ENCODE measurements around the gene ATP11C.
"Not testable (repeated sequence)": the region's sequence is repeated elsewhere in the genome, so short reads cannot be mapped to it uniquely, and the experiment has no call there.

ATP11C gene

GRCh38 chrX:139921142-139921541, 11.7 kb downstream of the ATP11C start:
- DNase-seq = not testable (repeated sequence)

GRCh38 chrX:139920316-139920715, 12.5 kb downstream of the ATP11C start:
- no peak for DNase-seq

- DNase-seq = no peak
Measured at GRCh38 chrX:139914421-139914820, 18.4 kb downstream of the ATP11C start.

- DNase-seq = no peak
Measured at GRCh38 chrX:139909712-139910111, 23.1 kb downstream of the ATP11C start.

- DNase-seq = no peak
Measured at GRCh38 chrX:139907078-139907477, 25.8 kb downstream of the ATP11C start.

GRCh38 chrX:139905743-139906142, 27.1 kb downstream of the ATP11C start:
- no peak for DNase-seq

- no peak for DNase-seq
Measured at GRCh38 chrX:139905051-139905450, 27.8 kb downstream of the ATP11C start.

- no peak for DNase-seq
Measured at GRCh38 chrX:139903210-139903609, 29.6 kb downstream of the ATP11C start.

- DNase-seq = no peak
Measured at GRCh38 chrX:139902559-139902958, 30.3 kb downstream of the ATP11C start.

- DNase-seq = no peak
Measured at GRCh38 chrX:139898334-139898733, 34.5 kb downstream of the ATP11C start.

- no peak for DNase-seq
Measured at GRCh38 chrX:139892512-139892911, 40.3 kb downstream of the ATP11C start.

GRCh38 chrX:139890991-139891700, 41.7 kb downstream of the ATP11C start:
- DNase-seq = no peak

- no peak for DNase-seq
Measured at GRCh38 chrX:139889760-139890159, 43.1 kb downstream of the ATP11C start.

GRCh38 chrX:139883984-139884383, 48.9 kb downstream of the ATP11C start:
- DNase-seq = no peak

- DNase-seq = no peak
Measured at GRCh38 chrX:139882299-139882698, 50.6 kb downstream of the ATP11C start.

GRCh38 chrX:139881572-139881971, 51.3 kb downstream of the ATP11C start:
- DNase-seq = no peak

GRCh38 chrX:139881130-139881529, 51.7 kb downstream of the ATP11C start:
- DNase-seq = no peak

GRCh38 chrX:139877710-139878414, 55.0 kb downstream of the ATP11C start:
- no peak for DNase-seq

- DNase-seq = no peak
Measured at GRCh38 chrX:139875841-139876240, 57.0 kb downstream of the ATP11C start.

- DNase-seq = no peak
Measured at GRCh38 chrX:139869796-139870195, 63.1 kb downstream of the ATP11C start.

GRCh38 chrX:139864640-139865039, 68.2 kb downstream of the ATP11C start:
- DNase-seq = no peak

GRCh38 chrX:139862208-139862607, 70.6 kb downstream of the ATP11C start:
- no peak for DNase-seq

- DNase-seq = not testable (repeated sequence)
Measured at GRCh38 chrX:139856826-139857225, 76.0 kb downstream of the ATP11C start.

- DNase-seq = no peak
Measured at GRCh38 chrX:139851730-139852129, 81.1 kb downstream of the ATP11C start.

GRCh38 chrX:139850968-139851367, 81.9 kb downstream of the ATP11C start:
- DNase-seq = no peak
